22Rv1 (cell line): ENCODE data around the gene VCX2.

Experiments used
- ZFX ChIP-seq: fragments of 450-650 bp; IDR thresholded peaks from 2 replicates; pipeline ENCODE4 v1.6.1; 2017; ENCODE audit warnings: antibody characterized with exemption, borderline replicate concordance
- TF ChIP-seq, protein P1 (sequence below): fragments of 450-650 bp; IDR thresholded peaks from 2 replicates; pipeline ENCODE4 v1.5.1; 2017; ENCODE audit warnings: mild to moderate bottlenecking

DNA sequence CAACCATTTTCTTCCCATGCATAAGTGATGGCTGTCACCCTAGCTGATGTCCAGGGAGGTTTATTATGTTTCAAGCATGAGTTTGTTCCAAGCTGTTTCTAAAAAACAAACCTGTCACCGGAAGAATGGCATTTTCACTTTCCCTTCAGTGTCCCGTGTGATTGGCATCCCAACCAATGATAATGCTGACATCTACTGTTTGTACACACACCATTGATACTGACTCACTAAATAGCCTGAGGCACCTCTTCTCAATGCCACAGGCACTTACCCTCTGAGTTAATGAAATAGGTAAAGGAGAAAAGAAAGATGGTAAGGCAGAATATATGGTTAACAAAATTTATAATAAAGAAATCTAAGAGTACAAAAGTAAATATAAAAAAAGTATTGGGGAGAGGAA is 23.1 kb upstream of the VCX2 start:
- TF ChIP-seq, protein P1, sequence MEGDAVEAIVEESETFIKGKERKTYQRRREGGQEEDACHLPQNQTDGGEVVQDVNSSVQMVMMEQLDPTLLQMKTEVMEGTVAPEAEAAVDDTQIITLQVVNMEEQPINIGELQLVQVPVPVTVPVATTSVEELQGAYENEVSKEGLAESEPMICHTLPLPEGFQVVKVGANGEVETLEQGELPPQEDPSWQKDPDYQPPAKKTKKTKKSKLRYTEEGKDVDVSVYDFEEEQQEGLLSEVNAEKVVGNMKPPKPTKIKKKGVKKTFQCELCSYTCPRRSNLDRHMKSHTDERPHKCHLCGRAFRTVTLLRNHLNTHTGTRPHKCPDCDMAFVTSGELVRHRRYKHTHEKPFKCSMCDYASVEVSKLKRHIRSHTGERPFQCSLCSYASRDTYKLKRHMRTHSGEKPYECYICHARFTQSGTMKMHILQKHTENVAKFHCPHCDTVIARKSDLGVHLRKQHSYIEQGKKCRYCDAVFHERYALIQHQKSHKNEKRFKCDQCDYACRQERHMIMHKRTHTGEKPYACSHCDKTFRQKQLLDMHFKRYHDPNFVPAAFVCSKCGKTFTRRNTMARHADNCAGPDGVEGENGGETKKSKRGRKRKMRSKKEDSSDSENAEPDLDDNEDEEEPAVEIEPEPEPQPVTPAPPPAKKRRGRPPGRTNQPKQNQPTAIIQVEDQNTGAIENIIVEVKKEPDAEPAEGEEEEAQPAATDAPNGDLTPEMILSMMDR = no peak
- TF ChIP-seq ZFX = no peak
